GM23338 (cell line): Measurements from ENCODE around the gene ATP7A. TPM values are rescaled to one million over a fixed set of nuclear protein-coding genes. Genes with fewer than 3 reads are reported as not detected.

Source experiments
- ATAC-seq: fragments of 200-7000 bp; cut with Tn5 transposase; 3 replicates; pipeline ENCODE4 v1.9.1; 2020
- DNase-seq: peaks from one replicate; pipeline ENCODE4 v3.0.0-alpha.2; 2015; ENCODE audit warnings: low spot score
- H2AFZ ChIP-seq: fragments of 200-600 bp; sonication (generic); 2 replicates; pipeline ENCODE4 v1.8.0; 2016; ENCODE audit warnings: antibody characterized with exemption, mild to moderate bottlenecking, moderate library complexity
- H3F3A ChIP-seq: fragments of 200-600 bp; sonication (generic); replicated peaks from 2 replicates; pipeline ENCODE4 v1.8.0; 2017; ENCODE audit warnings: antibody characterized with exemption, mixed run types, low read depth
- H3K27ac ChIP-seq: fragments of 200-600 bp; sonication (generic); 2 replicates; pipeline ENCODE4 v1.6.1; 2016; ENCODE audit warnings: low read depth
- H3K27me3 ChIP-seq: fragments of 200-600 bp; sonication (generic); 2 replicates; pipeline ENCODE4 v1.8.0; 2016; ENCODE audit warnings: mild to moderate bottlenecking, mixed run types, moderate library complexity; ENCODE audit not compliant: insufficient read depth
- H3K36me3 ChIP-seq: fragments of 200-600 bp; sonication (generic); 2 replicates; pipeline ENCODE4 v1.8.0; 2016; ENCODE audit warnings: mild to moderate bottlenecking; ENCODE audit not compliant: insufficient read depth
- H3K4me1 ChIP-seq: fragments of 200-600 bp; sonication (generic); 2 replicates; pipeline ENCODE4 v1.8.0; 2016; ENCODE audit warnings: mild to moderate bottlenecking, moderate library complexity; ENCODE audit not compliant: insufficient read depth
- H3K4me2 ChIP-seq: fragments of 200-600 bp; sonication (generic); 2 replicates; pipeline ENCODE4 v1.7.1; 2017; ENCODE audit warnings: mixed run types
- H3K4me3 ChIP-seq: fragments of 200-600 bp; sonication (generic); 2 replicates; pipeline ENCODE4 v1.6.1; 2016; ENCODE audit warnings: mixed run types
- H3K79me2 ChIP-seq: fragments of 200-600 bp; sonication (generic); replicated peaks from 2 replicates; pipeline ENCODE4 v1.8.0; 2017; ENCODE audit warnings: mild to moderate bottlenecking; ENCODE audit not compliant: insufficient read depth
- H3K9me2 ChIP-seq: fragments of 200-600 bp; sonication (generic); 2 replicates; pipeline ENCODE4 v1.8.0; 2017; ENCODE audit not compliant: insufficient read depth
- H4K20me1 ChIP-seq: fragments of 200-600 bp; sonication (generic); replicated peaks from 2 replicates; pipeline ENCODE4 v1.8.0; 2017; ENCODE audit warnings: mild to moderate bottlenecking; ENCODE audit not compliant: insufficient read depth
- H3K27ac Mint-ChIP-seq: 2 replicates; pipeline ENCODE4 v1.8.0; 2020; ENCODE audit warnings: inconsistent platforms, mild to moderate bottlenecking, moderate library complexity, mixed read lengths
- H3K27me3 Mint-ChIP-seq: 3 replicates; pipeline ENCODE4 v1.8.0; 2022; ENCODE audit warnings: low read depth, mild to moderate bottlenecking, moderate library complexity, mixed read lengths, inconsistent platforms; ENCODE audit not compliant: insufficient read depth, poor library complexity
- H3K36me3 Mint-ChIP-seq: 3 replicates; pipeline ENCODE4 v1.8.0; 2021; ENCODE audit warnings: low read depth, mild to moderate bottlenecking, inconsistent platforms, moderate library complexity, mixed read lengths
- H3K4me1 Mint-ChIP-seq: 3 replicates; pipeline ENCODE4 v1.8.0; 2020; ENCODE audit warnings: mild to moderate bottlenecking, inconsistent platforms, mixed read lengths
- H3K4me3 Mint-ChIP-seq: 3 replicates; pipeline ENCODE4 v1.8.0; 2021; ENCODE audit warnings: moderate library complexity, mild to moderate bottlenecking, inconsistent platforms, mixed read lengths
- H3K9me3 Mint-ChIP-seq: 3 replicates; pipeline ENCODE4 v1.8.0; 2020; ENCODE audit warnings: moderate library complexity, mild to moderate bottlenecking, inconsistent platforms, mixed read lengths
- CREB1 ChIP-seq: fragments of 250-450 bp; sonication (Bioruptor Pico); IDR thresholded peaks from 2 replicates; pipeline ENCODE4 v1.5.0; 2020; ENCODE audit warnings: low read depth, mild to moderate bottlenecking, moderate library complexity
- EZH2phosphoT487 ChIP-seq: fragments of 200-600 bp; sonication (generic); IDR thresholded peaks from one replicate; pipeline ENCODE4 v1.8.1; 2018; ENCODE audit warnings: antibody characterized with exemption; ENCODE audit not compliant: unreplicated experiment
- NANOG ChIP-seq: IDR thresholded peaks from 2 replicates; pipeline ENCODE4 v1.6.1; 2016; ENCODE audit warnings: antibody characterized with exemption, borderline replicate concordance
- POLR2AphosphoS5 ChIP-seq: IDR thresholded peaks from 2 replicates; pipeline ENCODE4 v1.6.1; 2016; ENCODE audit warnings: antibody characterized with exemption, low read depth
- STAT1 ChIP-seq: IDR thresholded peaks from one replicate; pipeline ENCODE4 v1.6.1; 2016; ENCODE audit warnings: antibody characterized with exemption; ENCODE audit not compliant: unreplicated experiment
- ZNF114 ChIP-seq: fragments of 250-450 bp; sonication (Bioruptor Pico); IDR thresholded peaks from 2 replicates; pipeline ENCODE4 v1.5.0; 2020; ENCODE audit warnings: mild to moderate bottlenecking, moderate library complexity
- ZNF331 ChIP-seq: fragments of 250-450 bp; sonication (Bioruptor Pico); IDR thresholded peaks from 2 replicates; pipeline ENCODE4 v1.5.0; 2020; ENCODE audit warnings: low read depth, mild to moderate bottlenecking, moderate library complexity
- polyA plus RNA-seq: library from polyadenylated mRNA; unstranded; fragments of >200 nt; fragmentation: Nextera tagmentation; extraction: Ambion mirVana; gene quantifications from 2 replicates; pipeline ENCODE4 v1.2.1, GENCODE V29; 2016
- total RNA-seq: library from RNA; depleted of rRNA; stranded (reverse); fragments of >200 nt; shearing (Covaris generic); gene quantifications from 2 replicates; pipeline ENCODE4 v1.2.3, GENCODE V29; 2014
- TF ChIP-seq, protein P1 (sequence below), 2 experiments: fragments of 200-600 bp in 1 of 2; sonication (generic) in 1 of 2; conservative IDR thresholded peaks; 2 replicates each; pipeline versions ENCODE4 v1.5.1 to v1.6.1; 2016 to 2017; ENCODE audit warnings: antibody characterized with exemption in 2 of 2, low read depth in 2 of 2, mild to moderate bottlenecking in 2 of 2, moderate library complexity in 1 of 2
- TF ChIP-seq, protein P2 (sequence below): IDR thresholded peaks from one replicate; pipeline ENCODE4 v1.6.1; 2018; ENCODE audit warnings: antibody characterized with exemption; ENCODE audit not compliant: unreplicated experiment
- TF ChIP-seq, protein P3 (sequence below): fragments of 250-450 bp; sonication (Bioruptor Pico); IDR thresholded peaks from 2 replicates; pipeline ENCODE4 v1.5.0; 2020; ENCODE audit warnings: mild to moderate bottlenecking, moderate library complexity

The ATP7A gene
- total and polyA plus RNA-seq, 2 experiments from 2014 or later, result 2.2 to 3.1 TPM

DNA sequence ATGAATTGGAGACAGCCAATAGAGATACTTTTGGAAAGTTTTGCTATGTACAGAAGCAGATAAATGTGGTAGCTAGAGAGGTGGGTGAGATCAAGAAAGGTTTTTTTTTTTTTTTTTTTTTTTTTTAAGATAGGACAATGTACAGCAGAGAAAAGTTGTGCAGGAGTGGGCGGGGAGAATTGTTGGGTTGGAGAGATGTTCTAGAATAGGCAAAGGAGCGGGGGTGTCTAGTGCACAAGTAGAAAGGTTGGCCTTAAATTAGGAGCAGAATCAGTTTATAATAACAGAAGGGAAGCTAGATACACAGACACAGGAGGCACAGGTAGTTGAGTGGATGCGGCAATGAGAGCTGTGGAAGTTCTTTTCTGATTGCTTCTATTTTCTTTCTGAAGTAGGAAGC lies 127.4 kb downstream of the ATP7A start (continued):
- TF ChIP-seq, protein P1, sequence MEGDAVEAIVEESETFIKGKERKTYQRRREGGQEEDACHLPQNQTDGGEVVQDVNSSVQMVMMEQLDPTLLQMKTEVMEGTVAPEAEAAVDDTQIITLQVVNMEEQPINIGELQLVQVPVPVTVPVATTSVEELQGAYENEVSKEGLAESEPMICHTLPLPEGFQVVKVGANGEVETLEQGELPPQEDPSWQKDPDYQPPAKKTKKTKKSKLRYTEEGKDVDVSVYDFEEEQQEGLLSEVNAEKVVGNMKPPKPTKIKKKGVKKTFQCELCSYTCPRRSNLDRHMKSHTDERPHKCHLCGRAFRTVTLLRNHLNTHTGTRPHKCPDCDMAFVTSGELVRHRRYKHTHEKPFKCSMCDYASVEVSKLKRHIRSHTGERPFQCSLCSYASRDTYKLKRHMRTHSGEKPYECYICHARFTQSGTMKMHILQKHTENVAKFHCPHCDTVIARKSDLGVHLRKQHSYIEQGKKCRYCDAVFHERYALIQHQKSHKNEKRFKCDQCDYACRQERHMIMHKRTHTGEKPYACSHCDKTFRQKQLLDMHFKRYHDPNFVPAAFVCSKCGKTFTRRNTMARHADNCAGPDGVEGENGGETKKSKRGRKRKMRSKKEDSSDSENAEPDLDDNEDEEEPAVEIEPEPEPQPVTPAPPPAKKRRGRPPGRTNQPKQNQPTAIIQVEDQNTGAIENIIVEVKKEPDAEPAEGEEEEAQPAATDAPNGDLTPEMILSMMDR (conservative IDR thresholded peaks at IDR 0.05; ENCODE audit: low read depth in 2 of 2), result no peak

DNA sequence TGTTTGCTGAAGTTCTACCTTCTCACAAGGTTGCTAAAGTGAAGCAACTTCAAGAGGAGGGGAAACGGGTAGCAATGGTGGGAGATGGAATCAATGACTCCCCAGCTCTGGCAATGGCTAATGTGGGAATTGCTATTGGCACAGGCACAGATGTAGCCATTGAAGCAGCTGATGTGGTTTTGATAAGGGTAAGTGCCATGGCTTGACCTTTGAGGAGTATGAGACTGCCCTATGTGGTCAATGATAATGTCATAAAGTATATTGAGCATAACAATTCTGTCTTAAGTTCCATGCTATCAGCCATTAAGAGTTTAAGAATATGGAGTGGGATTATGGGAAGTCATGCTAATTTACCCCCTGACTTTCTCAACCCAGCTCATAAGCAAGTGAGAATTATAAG lies 132.1 kb downstream of the ATP7A start:
- no peak for ATAC-seq
- H3K27ac ChIP-seq, result no peak overlapping the region
- TF ChIP-seq NANOG (no peak), STAT1 (no peak), ZNF331 (CRISPR knock-in tag) (no peak), CREB1 (no peak), POLR2AphosphoS5 (no peak), ZNF114 (CRISPR knock-in tag) (no peak), EZH2phosphoT487 (no peak)
- TF ChIP-seq, protein P2, sequence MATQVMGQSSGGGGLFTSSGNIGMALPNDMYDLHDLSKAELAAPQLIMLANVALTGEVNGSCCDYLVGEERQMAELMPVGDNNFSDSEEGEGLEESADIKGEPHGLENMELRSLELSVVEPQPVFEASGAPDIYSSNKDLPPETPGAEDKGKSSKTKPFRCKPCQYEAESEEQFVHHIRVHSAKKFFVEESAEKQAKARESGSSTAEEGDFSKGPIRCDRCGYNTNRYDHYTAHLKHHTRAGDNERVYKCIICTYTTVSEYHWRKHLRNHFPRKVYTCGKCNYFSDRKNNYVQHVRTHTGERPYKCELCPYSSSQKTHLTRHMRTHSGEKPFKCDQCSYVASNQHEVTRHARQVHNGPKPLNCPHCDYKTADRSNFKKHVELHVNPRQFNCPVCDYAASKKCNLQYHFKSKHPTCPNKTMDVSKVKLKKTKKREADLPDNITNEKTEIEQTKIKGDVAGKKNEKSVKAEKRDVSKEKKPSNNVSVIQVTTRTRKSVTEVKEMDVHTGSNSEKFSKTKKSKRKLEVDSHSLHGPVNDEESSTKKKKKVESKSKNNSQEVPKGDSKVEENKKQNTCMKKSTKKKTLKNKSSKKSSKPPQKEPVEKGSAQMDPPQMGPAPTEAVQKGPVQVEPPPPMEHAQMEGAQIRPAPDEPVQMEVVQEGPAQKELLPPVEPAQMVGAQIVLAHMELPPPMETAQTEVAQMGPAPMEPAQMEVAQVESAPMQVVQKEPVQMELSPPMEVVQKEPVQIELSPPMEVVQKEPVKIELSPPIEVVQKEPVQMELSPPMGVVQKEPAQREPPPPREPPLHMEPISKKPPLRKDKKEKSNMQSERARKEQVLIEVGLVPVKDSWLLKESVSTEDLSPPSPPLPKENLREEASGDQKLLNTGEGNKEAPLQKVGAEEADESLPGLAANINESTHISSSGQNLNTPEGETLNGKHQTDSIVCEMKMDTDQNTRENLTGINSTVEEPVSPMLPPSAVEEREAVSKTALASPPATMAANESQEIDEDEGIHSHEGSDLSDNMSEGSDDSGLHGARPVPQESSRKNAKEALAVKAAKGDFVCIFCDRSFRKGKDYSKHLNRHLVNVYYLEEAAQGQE, result no peak
- TF ChIP-seq, protein P3, sequence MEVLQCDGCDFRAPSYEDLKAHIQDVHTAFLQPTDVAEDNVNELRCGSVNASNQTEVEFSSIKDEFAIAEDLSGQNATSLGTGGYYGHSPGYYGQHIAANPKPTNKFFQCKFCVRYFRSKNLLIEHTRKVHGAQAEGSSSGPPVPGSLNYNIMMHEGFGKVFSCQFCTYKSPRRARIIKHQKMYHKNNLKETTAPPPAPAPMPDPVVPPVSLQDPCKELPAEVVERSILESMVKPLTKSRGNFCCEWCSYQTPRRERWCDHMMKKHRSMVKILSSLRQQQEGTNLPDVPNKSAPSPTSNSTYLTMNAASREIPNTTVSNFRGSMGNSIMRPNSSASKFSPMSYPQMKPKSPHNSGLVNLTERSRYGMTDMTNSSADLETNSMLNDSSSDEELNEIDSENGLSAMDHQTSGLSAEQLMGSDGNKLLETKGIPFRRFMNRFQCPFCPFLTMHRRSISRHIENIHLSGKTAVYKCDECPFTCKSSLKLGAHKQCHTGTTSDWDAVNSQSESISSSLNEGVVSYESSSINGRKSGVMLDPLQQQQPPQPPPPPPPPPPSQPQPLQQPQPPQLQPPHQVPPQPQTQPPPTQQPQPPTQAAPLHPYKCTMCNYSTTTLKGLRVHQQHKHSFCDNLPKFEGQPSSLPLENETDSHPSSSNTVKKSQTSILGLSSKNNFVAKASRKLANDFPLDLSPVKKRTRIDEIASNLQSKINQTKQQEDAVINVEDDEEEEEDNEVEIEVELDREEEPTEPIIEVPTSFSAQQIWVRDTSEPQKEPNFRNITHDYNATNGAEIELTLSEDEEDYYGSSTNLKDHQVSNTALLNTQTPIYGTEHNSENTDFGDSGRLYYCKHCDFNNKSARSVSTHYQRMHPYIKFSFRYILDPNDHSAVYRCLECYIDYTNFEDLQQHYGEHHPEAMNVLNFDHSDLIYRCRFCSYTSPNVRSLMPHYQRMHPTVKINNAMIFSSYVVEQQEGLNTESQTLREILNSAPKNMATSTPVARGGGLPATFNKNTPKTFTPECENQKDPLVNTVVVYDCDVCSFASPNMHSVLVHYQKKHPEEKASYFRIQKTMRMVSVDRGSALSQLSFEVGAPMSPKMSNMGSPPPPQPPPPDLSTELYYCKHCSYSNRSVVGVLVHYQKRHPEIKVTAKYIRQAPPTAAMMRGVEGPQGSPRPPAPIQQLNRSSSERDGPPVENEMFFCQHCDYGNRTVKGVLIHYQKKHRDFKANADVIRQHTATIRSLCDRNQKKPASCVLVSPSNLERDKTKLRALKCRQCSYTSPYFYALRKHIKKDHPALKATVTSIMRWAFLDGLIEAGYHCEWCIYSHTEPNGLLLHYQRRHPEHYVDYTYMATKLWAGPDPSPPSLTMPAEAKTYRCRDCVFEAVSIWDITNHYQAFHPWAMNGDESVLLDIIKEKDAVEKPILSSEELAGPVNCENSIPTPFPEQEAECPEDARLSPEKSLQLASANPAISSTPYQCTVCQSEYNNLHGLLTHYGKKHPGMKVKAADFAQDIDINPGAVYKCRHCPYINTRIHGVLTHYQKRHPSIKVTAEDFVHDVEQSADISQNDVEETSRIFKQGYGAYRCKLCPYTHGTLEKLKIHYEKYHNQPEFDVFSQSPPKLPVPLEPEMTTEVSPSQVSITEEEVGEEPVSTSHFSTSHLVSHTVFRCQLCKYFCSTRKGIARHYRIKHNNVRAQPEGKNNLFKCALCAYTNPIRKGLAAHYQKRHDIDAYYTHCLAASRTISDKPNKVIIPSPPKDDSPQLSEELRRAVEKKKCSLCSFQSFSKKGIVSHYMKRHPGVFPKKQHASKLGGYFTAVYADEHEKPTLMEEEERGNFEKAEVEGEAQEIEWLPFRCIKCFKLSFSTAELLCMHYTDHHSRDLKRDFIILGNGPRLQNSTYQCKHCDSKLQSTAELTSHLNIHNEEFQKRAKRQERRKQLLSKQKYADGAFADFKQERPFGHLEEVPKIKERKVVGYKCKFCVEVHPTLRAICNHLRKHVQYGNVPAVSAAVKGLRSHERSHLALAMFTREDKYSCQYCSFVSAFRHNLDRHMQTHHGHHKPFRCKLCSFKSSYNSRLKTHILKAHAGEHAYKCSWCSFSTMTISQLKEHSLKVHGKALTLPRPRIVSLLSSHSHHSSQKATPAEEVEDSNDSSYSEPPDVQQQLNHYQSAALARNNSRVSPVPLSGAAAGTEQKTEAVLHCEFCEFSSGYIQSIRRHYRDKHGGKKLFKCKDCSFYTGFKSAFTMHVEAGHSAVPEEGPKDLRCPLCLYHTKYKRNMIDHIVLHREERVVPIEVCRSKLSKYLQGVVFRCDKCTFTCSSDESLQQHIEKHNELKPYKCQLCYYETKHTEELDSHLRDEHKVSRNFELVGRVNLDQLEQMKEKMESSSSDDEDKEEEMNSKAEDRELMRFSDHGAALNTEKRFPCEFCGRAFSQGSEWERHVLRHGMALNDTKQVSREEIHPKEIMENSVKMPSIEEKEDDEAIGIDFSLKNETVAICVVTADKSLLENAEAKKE (CRISPR knock-in tag), result no peak
- TF ChIP-seq, protein P1 (conservative IDR thresholded peaks at IDR 0.05; ENCODE audit: low read depth in 2 of 2), result no peak

More for the DNA sequence above, 132.1 kb downstream of the ATP7A start:
- no peak for DNase-seq
- H3K4me1 Mint-ChIP-seq, result peaks cover 8% of the 10 kb centered on the region; the same call in 2 of the 3 replicates
- no peaks in the 10 kb centered on the region for H3K9me2 ChIP-seq
- H3F3A ChIP-seq, result no peaks in the 10 kb centered on the region
- H4K20me1 ChIP-seq, result no peaks in the 10 kb centered on the region
- no peaks in the 10 kb centered on the region for H3K36me3 Mint-ChIP-seq
- H3K9me3 Mint-ChIP-seq, result no peaks in the 10 kb centered on the region
- no peaks in the 10 kb centered on the region; the same call in 1 of the 2 replicates for H3K4me1 ChIP-seq
- no peak overlapping the region for H2AFZ ChIP-seq
- H3K27me3 Mint-ChIP-seq, result no peaks in the 10 kb centered on the region
- no peak overlapping the region for H3K4me3 Mint-ChIP-seq
- no peaks in the 10 kb centered on the region for H3K36me3 ChIP-seq
- no peak overlapping the region for H3K4me2 ChIP-seq
- H3K27me3 ChIP-seq, result no peaks in the 10 kb centered on the region
- H3K27ac Mint-ChIP-seq, result no peak overlapping the region
- H3K4me3 ChIP-seq, result no peak overlapping the region
- H3K79me2 ChIP-seq, result no peaks in the 10 kb centered on the region
